ENCODE measurements around the gene MERTK.

Gene MERTK

GRCh38 chr2:111975819-111976218 is 77.4 kb downstream of the MERTK start:
- DNase-seq (ENCODE audit: insufficient read length, low spot score) (no peak), FAIRE-seq (no peak)
- TF ChIP-seq CTCF (IDR thresholded peaks at IDR 0.05; ENCODE audit: insufficient read depth, missing control alignments), result no peak

- no peak for TF ChIP-seq CTCF (IDR thresholded peaks at IDR 0.05; ENCODE audit: insufficient read depth, missing control alignments)
- no peak for FAIRE-seq
- DNase-seq (ENCODE audit: insufficient read length, low spot score), result no peak
These were observed 78.8 kb downstream of the MERTK start for GRCh38 chr2:111977240-111977639.

GRCh38 chr2:111978452-111979170 is 80.2 kb downstream of the MERTK start:
- TF ChIP-seq CTCF (IDR thresholded peaks at IDR 0.05; ENCODE audit: insufficient read depth, missing control alignments), result no peak
- DNase-seq (ENCODE audit: insufficient read length, low spot score) (no peak), FAIRE-seq (no peak)

- DNase-seq (ENCODE audit: insufficient read length, low spot score) (no peak), FAIRE-seq (no peak)
- no peak for TF ChIP-seq CTCF (IDR thresholded peaks at IDR 0.05; ENCODE audit: insufficient read depth, missing control alignments)
These were observed 83.3 kb downstream of the MERTK start for GRCh38 chr2:111981666-111982065.

- no peak for DNase-seq (ENCODE audit: insufficient read length, low spot score)
- no peak for FAIRE-seq
- TF ChIP-seq CTCF (IDR thresholded peaks at IDR 0.05; ENCODE audit: insufficient read depth, missing control alignments), result no peak
These were observed 84.4 kb downstream of the MERTK start for GRCh38 chr2:111982822-111983221.

- FAIRE-seq, result no peak
- DNase-seq (ENCODE audit: insufficient read length, low spot score), result no peak
- no peak for TF ChIP-seq CTCF (IDR thresholded peaks at IDR 0.05; ENCODE audit: insufficient read depth, missing control alignments)
These were observed 85.2 kb downstream of the MERTK start for GRCh38 chr2:111983478-111984212.

GRCh38 chr2:111984213-111984604 is 85.8 kb downstream of the MERTK start:
- DNase-seq (ENCODE audit: insufficient read length, low spot score) (no peak), FAIRE-seq (no peak)
- no peak for TF ChIP-seq CTCF (IDR thresholded peaks at IDR 0.05; ENCODE audit: insufficient read depth, missing control alignments)

Data from D721Med (cell line).